HFFc6 (cell line): ENCODE results near the gene SH2D2A. TPM values are rescaled to one million over a fixed set of nuclear protein-coding genes. Genes with fewer than 3 reads are reported as not detected.

Experiments
- DNase-seq: peaks from one replicate; pipeline ENCODE4 v3.0.0-alpha.2; 2018
- H3K27ac Mint-ChIP-seq: 2 replicates; pipeline ENCODE4 v1.8.0; 2020; ENCODE audit warnings: mild to moderate bottlenecking, mixed read lengths
- H3K27me3 Mint-ChIP-seq: 2 replicates; pipeline ENCODE4 v1.8.0; 2021; ENCODE audit warnings: mild to moderate bottlenecking, moderate library complexity, mixed read lengths; ENCODE audit not compliant: insufficient read depth
- H3K36me3 Mint-ChIP-seq: 2 replicates; pipeline ENCODE4 v1.8.0; 2021; ENCODE audit warnings: low read depth, mixed read lengths
- H3K4me1 Mint-ChIP-seq: 2 replicates; pipeline ENCODE4 v1.8.0; 2020; ENCODE audit warnings: low read depth, mixed read lengths
- H3K4me3 Mint-ChIP-seq: 2 replicates; pipeline ENCODE4 v1.8.0; 2020; ENCODE audit warnings: mild to moderate bottlenecking, moderate library complexity, mixed read lengths
- H3K9me3 Mint-ChIP-seq: 2 replicates; pipeline ENCODE4 v1.8.0; 2020; ENCODE audit warnings: mild to moderate bottlenecking, mixed read lengths
- CTCF ChIP-seq: fragments of 200-600 bp; sonication (generic); IDR thresholded peaks from 2 replicates; pipeline ENCODE4 v1.5.0; 2021; ENCODE audit warnings: antibody characterized with exemption, mild to moderate bottlenecking
- total RNA-seq, 6 experiments: library from RNA; stranded (reverse); fragmentation: NEBNext Ultra II Directional; extraction: Animal tissue kit (Norgen Biotek cat#: 25700); gene quantifications; 2 replicates in 1 of 6; 3 replicates in 5 of 6; pipeline ENCODE4 v1.2.3, GENCODE V29; 2021

SH2D2A gene
- total RNA-seq, 6 experiments from 2014 or later = 0.09 to 0.17 TPM; not detected in 4

GRCh38 chr1:156777573-156777972 lies 39.1 kb downstream of the SH2D2A start:
- H3K4me3 Mint-ChIP-seq = no peak overlapping the region
- peaks cover 2% of the 10 kb centered on the region; the same call in 1 of the 2 replicates for H3K27me3 Mint-ChIP-seq
- DNase-seq = no peak
- no peak for TF ChIP-seq CTCF
- H3K27ac Mint-ChIP-seq = peak overlapping the region; percentile 15; the same call in 1 of the 2 replicates
- H3K36me3 Mint-ChIP-seq = peaks cover 10% of the 10 kb centered on the region; the same call in 1 of the 2 replicates
- H3K9me3 Mint-ChIP-seq = no peaks in the 10 kb centered on the region
- H3K4me1 Mint-ChIP-seq = peaks cover 56% of the 10 kb centered on the region

DNA sequence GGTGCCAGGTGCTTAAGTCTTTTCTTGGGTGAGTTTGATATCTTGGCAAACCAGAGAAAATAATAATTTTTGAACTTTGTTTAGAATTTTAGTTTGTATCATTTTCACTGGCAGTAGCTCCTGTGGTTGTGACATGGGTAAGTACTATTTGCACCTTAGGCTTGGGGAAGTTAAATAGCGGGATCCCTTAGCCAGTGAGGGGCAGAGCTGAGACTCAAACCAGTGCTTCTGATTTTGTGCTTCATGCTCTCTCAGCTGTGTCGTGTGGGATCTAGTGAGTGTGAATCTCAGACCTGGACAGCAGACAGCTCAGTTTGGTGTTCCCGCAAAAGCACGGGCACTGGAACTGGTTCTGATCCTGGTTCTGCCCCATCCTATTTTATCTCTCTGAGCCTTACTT lies 39.7 kb downstream of the SH2D2A start:
- no peak overlapping the region for H3K4me3 Mint-ChIP-seq
- no peak for DNase-seq
- no peaks in the 10 kb centered on the region for H3K9me3 Mint-ChIP-seq
- peaks cover 56% of the 10 kb centered on the region for H3K4me1 Mint-ChIP-seq
- H3K27ac Mint-ChIP-seq = 0 out of 2 replicates have a peak overlapping the region, but pooled peaks have one; percentile 2
- no peak for TF ChIP-seq CTCF
- H3K36me3 Mint-ChIP-seq = peaks cover 10% of the 10 kb centered on the region; the same call in 1 of the 2 replicates
- H3K27me3 Mint-ChIP-seq = peaks cover 2% of the 10 kb centered on the region; the same call in 1 of the 2 replicates

GRCh38 chr1:156775799-156776198 lies 40.8 kb downstream of the SH2D2A start:
- Mint-ChIP-seq H3K27ac (peak overlapping the region; percentile 58), H3K4me1 (peaks cover 54% of the 10 kb centered on the region), H3K27me3 (peaks cover 2% of the 10 kb centered on the region; the same call in 1 of the 2 replicates), H3K9me3 (no peaks in the 10 kb centered on the region), H3K36me3 (peaks cover 17% of the 10 kb centered on the region), H3K4me3 (peak overlapping the region; percentile 15; the same call in 1 of the 2 replicates)
- no peak for TF ChIP-seq CTCF
- DNase-seq = no peak

DNA sequence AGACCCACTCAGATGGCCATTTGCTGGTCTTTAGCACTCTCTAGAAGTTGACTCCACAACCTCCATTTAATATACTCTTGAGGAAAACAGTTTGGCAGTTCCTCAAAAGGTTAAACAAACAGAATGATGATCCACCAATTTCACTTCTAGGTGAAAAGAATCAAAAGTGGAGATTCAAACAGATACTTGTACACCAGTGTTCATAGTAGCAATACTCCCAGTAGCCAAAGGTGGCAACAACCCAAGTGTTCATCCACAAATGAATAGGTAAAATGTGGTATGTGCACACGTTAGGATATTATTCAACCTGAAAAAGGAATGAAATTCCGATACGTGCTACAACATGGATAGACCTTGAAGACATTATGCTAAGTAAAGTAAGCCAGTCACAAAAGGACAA lies 43.0 kb downstream of the SH2D2A start:
- Mint-ChIP-seq H3K36me3 (peaks cover 28% of the 10 kb centered on the region), H3K9me3 (no peaks in the 10 kb centered on the region), H3K27me3 (peaks cover 4% of the 10 kb centered on the region; the same call in 1 of the 2 replicates), H3K4me3 (no peak overlapping the region), H3K4me1 (peaks cover 71% of the 10 kb centered on the region), H3K27ac (peak overlapping the region; percentile 50; the same call in 1 of the 2 replicates)
- DNase-seq = no peak
- TF ChIP-seq CTCF = peak; percentile 48

GRCh38 chr1:156772728-156773497 lies 43.7 kb downstream of the SH2D2A start:
- peak overlapping the region; percentile 50 for H3K27ac Mint-ChIP-seq

More at GRCh38 chr1:156772728-156773497, 43.7 kb downstream of the SH2D2A start:
- no peaks in the 10 kb centered on the region for H3K9me3 Mint-ChIP-seq
- H3K36me3 Mint-ChIP-seq = peaks cover 32% of the 10 kb centered on the region
- peaks cover 4% of the 10 kb centered on the region; the same call in 1 of the 2 replicates for H3K27me3 Mint-ChIP-seq
- DNase-seq = no peak
- H3K4me1 Mint-ChIP-seq = peaks cover 75% of the 10 kb centered on the region
- no peak for TF ChIP-seq CTCF
- peak overlapping the region; percentile 11 for H3K4me3 Mint-ChIP-seq
